Testis (tissue), 3 donors: ENCODE data around the gene CKLF. TPM values are rescaled to one million over a fixed set of nuclear protein-coding genes. Genes with fewer than 3 reads are reported as not detected.

Source experiments
- DNase-seq: peaks from one replicate; pipeline ENCODE4 v3.0.0-alpha.2; 2019
- H3K27ac ChIP-seq, 2 donors: fragments of 200-600 bp; sonication (generic); one replicate each; pipeline ENCODE4 v1.5.1; 2019
- H3K27me3 ChIP-seq: fragments of 200-600 bp; sonication (generic); one replicate; pipeline ENCODE4 v1.5.1; 2019
- H3K36me3 ChIP-seq: fragments of 200-600 bp; sonication (generic); one replicate; pipeline ENCODE4 v1.5.1; 2017; ENCODE audit warnings: low read depth; ENCODE audit errors: missing control alignments
- H3K4me1 ChIP-seq: fragments of 200-600 bp; sonication (generic); one replicate; pipeline ENCODE4 v1.5.1; 2019
- H3K4me3 ChIP-seq, 2 donors: fragments of 200-600 bp; sonication (generic); one replicate each; pipeline ENCODE4 v1.5.1; 2017 to 2019
- H3K9me3 ChIP-seq: fragments of 200-600 bp; sonication (generic); one replicate; pipeline ENCODE4 v1.5.1; 2017
- POLR2A ChIP-seq: fragments of 450-650 bp; IDR thresholded peaks from one replicate; pipeline ENCODE4 v1.6.1; 2017; ENCODE audit warnings: antibody characterized with exemption, mild to moderate bottlenecking, moderate library complexity
- WGBS, 2 donors: methylation state at CpG; one replicate each; pipeline ENCODE4 v1.1.5; 2018; 5-methylcytosine and 5-hydroxymethylcytosine counted together
- intact Hi-C: fragments of 100-400 bp; cut with DNase I; formaldehyde crosslinking; loops from one replicate; pipeline ENCODE4 v1.15.1; 2023; ENCODE audit warnings: low total_unique reads
- polyA plus RNA-seq: library from polyadenylated mRNA; stranded (reverse); fragments of 350-450 nt; fragmentation: Illumina TruSeq; extraction: RNeasy Lipid Tissue Mini Kit (QIAGEN cat#74804); gene quantifications from one replicate; pipeline ENCODE4 v1.2.3, GENCODE V29; 2014; ENCODE audit warnings: low read depth, low replicate concordance; ENCODE audit not compliant: insufficient read depth
- total RNA-seq, 2 donors: library from RNA; depleted of rRNA; stranded (reverse); fragments of >200 nt; gene quantifications; one replicate each; pipeline ENCODE4 v1.2.3, GENCODE V29; 2016
- TF ChIP-seq, protein P1 (sequence below), 3 experiments: fragments of 450-650 bp in 2 of 3; fragments of 200-600 bp in 1 of 3; sonication (generic) in 1 of 3; IDR thresholded peaks; one replicate each; pipeline ENCODE4 v1.5.1; 2016 to 2019; ENCODE audit warnings: antibody characterized with exemption in 3 of 3, mild to moderate bottlenecking in 2 of 3, moderate library complexity in 1 of 3

The CKLF gene
- total and polyA plus RNA-seq, 3 donors from 2014 or later: 49.5 to 128 (median 71.5) TPM

DNA sequence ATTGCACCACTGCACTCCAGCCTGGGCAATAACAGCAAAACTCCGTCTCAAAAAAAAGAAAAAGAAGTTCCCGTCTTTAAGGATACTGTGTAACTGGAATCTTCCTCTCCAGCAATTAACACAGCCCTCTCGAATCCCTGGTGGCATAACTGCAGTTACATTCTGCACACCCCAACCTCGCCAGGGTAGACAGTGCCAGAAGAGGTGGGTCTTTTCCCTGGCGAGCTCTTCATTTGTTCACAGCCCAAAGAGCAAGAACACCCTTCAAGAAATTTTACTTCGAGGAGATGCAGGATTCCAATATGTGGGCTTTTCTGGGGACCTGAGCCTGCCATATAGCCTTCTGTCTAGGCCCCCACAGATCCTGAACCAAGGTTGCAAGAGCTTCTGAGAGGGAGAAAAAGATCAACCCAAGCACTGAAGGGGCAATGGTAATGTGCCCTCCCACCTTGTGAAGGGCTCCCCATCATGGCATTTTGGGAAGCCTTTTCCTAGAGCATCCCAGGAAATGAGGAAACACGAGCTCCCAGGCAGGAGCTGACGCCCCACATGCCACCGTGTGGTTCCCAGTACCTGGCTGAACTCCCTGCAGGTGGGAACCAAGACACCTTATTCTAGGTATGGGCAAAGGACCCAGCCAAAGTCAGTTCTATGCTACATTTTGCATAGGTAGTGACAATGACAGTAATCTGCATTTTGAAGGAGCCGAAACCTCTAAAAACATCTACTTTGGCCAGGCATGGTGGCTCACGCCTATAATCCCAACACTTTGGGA lies 29.4 kb upstream of the CKLF start:
- Histone ChIP-seq H3K27me3 (no peaks in the 10 kb centered on the region), H3K4me3 (no peak overlapping the region), H3K9me3 (no peaks in the 10 kb centered on the region), H3K36me3 (no peaks in the 10 kb centered on the region), H3K27ac (peak overlapping the region; percentile 39 to 41), H3K4me1 (peaks cover 29% of the 10 kb centered on the region)
- WGBS, 2 donors: 72 to 77% methylated on average over 8 to 11 of the region's 11 CpGs
- TF ChIP-seq, protein P1, sequence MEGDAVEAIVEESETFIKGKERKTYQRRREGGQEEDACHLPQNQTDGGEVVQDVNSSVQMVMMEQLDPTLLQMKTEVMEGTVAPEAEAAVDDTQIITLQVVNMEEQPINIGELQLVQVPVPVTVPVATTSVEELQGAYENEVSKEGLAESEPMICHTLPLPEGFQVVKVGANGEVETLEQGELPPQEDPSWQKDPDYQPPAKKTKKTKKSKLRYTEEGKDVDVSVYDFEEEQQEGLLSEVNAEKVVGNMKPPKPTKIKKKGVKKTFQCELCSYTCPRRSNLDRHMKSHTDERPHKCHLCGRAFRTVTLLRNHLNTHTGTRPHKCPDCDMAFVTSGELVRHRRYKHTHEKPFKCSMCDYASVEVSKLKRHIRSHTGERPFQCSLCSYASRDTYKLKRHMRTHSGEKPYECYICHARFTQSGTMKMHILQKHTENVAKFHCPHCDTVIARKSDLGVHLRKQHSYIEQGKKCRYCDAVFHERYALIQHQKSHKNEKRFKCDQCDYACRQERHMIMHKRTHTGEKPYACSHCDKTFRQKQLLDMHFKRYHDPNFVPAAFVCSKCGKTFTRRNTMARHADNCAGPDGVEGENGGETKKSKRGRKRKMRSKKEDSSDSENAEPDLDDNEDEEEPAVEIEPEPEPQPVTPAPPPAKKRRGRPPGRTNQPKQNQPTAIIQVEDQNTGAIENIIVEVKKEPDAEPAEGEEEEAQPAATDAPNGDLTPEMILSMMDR (IDR thresholded peaks at IDR 0.05): no peak
- no peak for TF ChIP-seq POLR2A
- peak; percentile 58 for DNase-seq
- intact Hi-C loops: no loop called here

DNA sequence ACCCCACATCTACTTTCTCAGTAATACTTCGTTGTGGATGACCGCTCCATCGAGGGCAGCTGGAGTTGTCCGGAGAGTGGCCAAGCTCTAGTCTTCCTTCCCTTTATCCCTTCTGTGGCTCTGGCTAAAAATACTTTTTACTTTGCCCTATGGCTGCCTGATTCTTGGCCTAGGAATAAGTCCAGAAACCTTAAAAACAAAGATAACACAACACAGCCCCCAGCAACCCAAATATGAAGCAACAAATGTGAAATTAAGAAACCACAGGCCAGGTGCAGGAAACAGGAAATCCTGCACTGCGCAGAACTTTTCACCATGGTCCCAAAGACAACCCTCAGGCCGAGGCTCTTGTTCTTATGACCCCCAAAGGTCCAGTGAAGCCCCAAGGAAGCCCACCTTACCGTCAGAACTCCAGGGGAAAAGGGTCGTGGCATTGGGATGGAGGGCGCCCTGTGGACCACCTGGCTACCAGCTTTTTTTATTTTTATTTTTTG lies 28.5 kb upstream of the CKLF start:
- Histone ChIP-seq H3K27me3 (no peaks in the 10 kb centered on the region), H3K4me3 (no peak overlapping the region), H3K36me3 (no peaks in the 10 kb centered on the region), H3K9me3 (no peaks in the 10 kb centered on the region), H3K4me1 (peaks cover 28% of the 10 kb centered on the region), H3K27ac (peak overlapping the region; percentile 39 to 64)
- no peak for DNase-seq
- TF ChIP-seq, protein P1 (IDR thresholded peaks at IDR 0.05): no peak
- no peak for TF ChIP-seq POLR2A
- WGBS, 2 donors: 67 to 79% methylated on average over 9 of the region's 9 CpGs
- intact Hi-C loops: no loop called here

DNA sequence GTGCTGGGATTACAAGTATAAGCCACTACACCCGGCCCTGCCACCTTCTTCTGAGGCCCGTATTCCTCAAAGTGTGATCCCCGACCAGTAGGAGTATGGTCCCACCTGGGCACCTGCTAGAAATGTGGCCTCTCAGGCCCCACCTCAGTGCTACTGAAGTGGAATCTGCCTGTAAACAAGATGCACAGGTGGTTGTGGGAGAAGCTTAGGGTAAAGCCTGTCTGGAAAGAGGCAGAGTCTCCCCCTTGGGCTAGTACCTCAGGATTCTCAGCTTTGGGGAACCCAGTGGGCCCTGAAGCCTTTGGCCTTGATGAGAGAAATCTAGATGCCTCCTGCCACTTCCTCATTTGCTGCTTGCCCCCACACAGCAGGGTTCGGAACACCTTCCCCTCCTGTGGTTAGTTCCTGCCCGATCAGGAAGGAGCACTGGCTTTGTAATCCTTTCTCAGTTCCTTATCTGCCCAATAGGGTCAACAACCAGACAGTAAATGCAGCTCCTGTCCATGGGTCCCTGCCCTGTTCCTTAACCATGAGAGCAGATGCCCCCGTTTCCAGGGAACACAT lies 27.7 kb upstream of the CKLF start:
- Histone ChIP-seq H3K36me3 (no peaks in the 10 kb centered on the region), H3K4me3 (no peak overlapping the region), H3K4me1 (peaks cover 28% of the 10 kb centered on the region), H3K27me3 (no peaks in the 10 kb centered on the region), H3K27ac (peak overlapping the region in 1 of 2 donors; percentile 64), H3K9me3 (no peaks in the 10 kb centered on the region)
- TF ChIP-seq, protein P1 (IDR thresholded peaks at IDR 0.05): peak in 1 of 3 experiments; percentile 11
- TF ChIP-seq POLR2A: no peak
- intact Hi-C loops: no loop called here
- no peak for DNase-seq
- WGBS, 2 donors: 83 to 89% methylated on average over 6 of the region's 6 CpGs

DNA sequence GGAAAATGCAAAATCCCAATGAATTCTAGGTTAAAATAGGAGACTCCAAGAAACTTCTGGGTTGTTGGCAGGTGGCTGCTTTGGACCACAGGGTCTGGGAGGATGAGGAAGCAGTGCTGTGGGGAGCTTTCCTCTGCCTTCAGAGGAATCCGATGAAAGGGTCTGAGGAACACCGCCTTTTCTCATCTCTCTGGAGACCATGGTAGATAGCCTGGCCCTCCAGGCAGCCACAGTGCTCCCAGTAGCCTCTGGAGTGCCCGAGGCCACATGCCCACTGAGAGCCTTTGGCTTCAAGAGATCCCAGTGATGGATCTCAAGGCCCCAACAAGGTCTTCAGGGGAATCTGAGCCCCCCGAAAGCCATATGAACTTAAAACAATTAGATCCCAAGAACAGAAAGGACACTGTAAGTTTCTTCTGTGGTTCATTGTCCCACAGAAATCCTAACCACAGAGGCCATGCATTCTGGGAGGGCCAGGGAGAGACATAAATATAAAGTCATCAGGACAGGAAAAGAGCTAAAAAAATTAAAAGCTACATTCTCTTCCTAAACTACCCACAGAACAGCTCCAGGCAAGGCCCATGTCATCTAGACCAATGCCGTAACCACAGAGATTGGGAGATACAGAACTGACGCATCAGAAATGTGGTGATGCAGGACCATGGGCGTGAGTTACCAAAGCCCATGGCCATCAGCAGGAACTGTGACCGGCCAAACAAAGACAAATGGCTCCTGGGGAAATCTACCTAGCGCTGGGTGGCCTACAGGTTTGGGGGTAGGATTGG lies 26.8 kb upstream of the CKLF start:
- WGBS, 2 donors: 87 to 89% methylated on average over 7 to 9 of the region's 9 CpGs
- Histone ChIP-seq H3K4me3 (no peak overlapping the region), H3K4me1 (peaks cover 28% of the 10 kb centered on the region), H3K27me3 (no peaks in the 10 kb centered on the region), H3K9me3 (no peaks in the 10 kb centered on the region), H3K36me3 (no peaks in the 10 kb centered on the region), H3K27ac (no peak overlapping the region)
- TF ChIP-seq, protein P1 (IDR thresholded peaks at IDR 0.05): no peak
- TF ChIP-seq POLR2A: no peak
- intact Hi-C loops: no loop called here
- DNase-seq: no peak
